Panc1 (cell line): ENCODE results near the gene CEP192. TPM values are rescaled to one million over a fixed set of nuclear protein-coding genes. Genes with fewer than 3 reads are reported as not detected.

Experiments
- ATAC-seq: fragments of 200-7000 bp; cut with Tn5 transposase; 2 replicates; pipeline ENCODE4 v1.9.1; 2020; ENCODE audit warnings: mild to moderate bottlenecking, moderate library complexity
- BruUV-seq: library from RNA; stranded (reverse); fragments of 400-500 nt; replicated peaks from 2 replicates; lab custom pipeline; 2021; lab: Mats Ljungman, UMichigan
- CTCF ChIA-PET: fragments of 300-600 bp; sonication (Branson Sonifier 250); formaldehyde crosslinking; loops from one replicate; lab custom pipeline; 2022; ENCODE audit warnings: antibody characterized with exemption; lab: Charles Lee
- POLR2A ChIA-PET: fragments of 300-600 bp; sonication (Branson Sonifier 250); formaldehyde crosslinking; loops from one replicate; lab custom pipeline; 2022; ENCODE audit warnings: antibody characterized with exemption; lab: Charles Lee
- DNase-seq: peaks from one replicate; pipeline ENCODE4 v3.0.0-alpha.2; 2010; ENCODE audit warnings: low read depth, low spot score
- H3K27ac ChIP-seq: 2 replicates; pipeline ENCODE4 v1.5.1; 2011; ENCODE audit warnings: mild to moderate bottlenecking, low read length, inconsistent platforms
- H3K27me3 ChIP-seq: fragments of 200-500 bp; sonication (Bioruptor generic); 2 replicates; pipeline ENCODE4 v1.6.0; 2014; ENCODE audit warnings: low read length, inconsistent platforms; ENCODE audit not compliant: control insufficient read depth, insufficient read depth
- H3K36me3 ChIP-seq: fragments of 200-500 bp; sonication (Bioruptor generic); 2 replicates; pipeline ENCODE4 v1.5.1; 2014; ENCODE audit warnings: inconsistent platforms, mild to moderate bottlenecking, low read length, moderate library complexity; ENCODE audit not compliant: control insufficient read depth, insufficient read depth
- H3K4me1 ChIP-seq: 2 replicates; pipeline ENCODE4 v1.5.1; 2011; ENCODE audit warnings: inconsistent platforms, mild to moderate bottlenecking, low read length, moderate library complexity; ENCODE audit not compliant: control insufficient read depth, insufficient read depth
- H3K4me3 ChIP-seq, 2 experiments: 2 replicates each; pipeline ENCODE4 v1.5.1; 2011 to 2012; ENCODE audit warnings: low read depth in 2 of 2, low read length in 2 of 2, mild to moderate bottlenecking in 2 of 2, inconsistent platforms in 1 of 2, moderate library complexity in 1 of 2
- H3K9me3 ChIP-seq: fragments of 200-500 bp; sonication (Bioruptor generic); 2 replicates; pipeline ENCODE4 v1.5.1; 2014; ENCODE audit warnings: low read depth, mild to moderate bottlenecking, inconsistent platforms, low read length, moderate library complexity; ENCODE audit not compliant: control insufficient read depth, insufficient read depth
- CTCF ChIP-seq: fragments of 450-650 bp; IDR thresholded peaks from 2 replicates; pipeline ENCODE4 v1.5.1; 2017; ENCODE audit warnings: mild to moderate bottlenecking
- POLR2AphosphoS5 ChIP-seq: IDR thresholded peaks from 2 replicates; pipeline ENCODE4 v1.6.1; 2012; ENCODE audit warnings: mild to moderate bottlenecking, low read depth, low read length, moderate library complexity
- SIN3A ChIP-seq: IDR thresholded peaks from 2 replicates; pipeline ENCODE4 v1.6.1; 2012; ENCODE audit warnings: low read depth, mild to moderate bottlenecking, low read length, moderate library complexity, borderline replicate concordance; ENCODE audit not compliant: insufficient read depth
- TCF7L2 ChIP-seq: IDR thresholded peaks from 2 replicates; pipeline ENCODE4 v1.6.1; 2011; ENCODE audit warnings: mild to moderate bottlenecking, low read depth, low read length, inconsistent platforms
- in situ Hi-C: cut with HindIII; loops from 2 replicates; pipeline ENCODE4 v1.10.0; 2016; ENCODE audit warnings: low sequenced_read_pairs, low pct_unique_long_range_greater_than_20kb
- intact Hi-C: fragments of 100-400 bp; cut with micrococcal nuclease; formaldehyde crosslinking; loops from one replicate; pipeline ENCODE4 v1.10.0; 2022; ENCODE audit not compliant: unreplicated experiment
- total RNA-seq: library from RNA; stranded (reverse); gene quantifications from one replicate; pipeline ENCODE4 v1.2.1, GENCODE V29; 2021; ENCODE audit not compliant: unreplicated experiment
- TF ChIP-seq, protein P1 (sequence below), 2 experiments: IDR thresholded peaks; 2 replicates each; pipeline ENCODE4 v1.6.1; 2011 to 2012; ENCODE audit warnings: low read depth in 2 of 2, control low read depth in 1 of 2, low read length in 1 of 2, mild to moderate bottlenecking in 1 of 2, moderate library complexity in 1 of 2; ENCODE audit not compliant: insufficient read depth in 1 of 2

The CEP192 gene
- total RNA-seq, 1 experiment from 2014 or later: 27.2 TPM

DNA sequence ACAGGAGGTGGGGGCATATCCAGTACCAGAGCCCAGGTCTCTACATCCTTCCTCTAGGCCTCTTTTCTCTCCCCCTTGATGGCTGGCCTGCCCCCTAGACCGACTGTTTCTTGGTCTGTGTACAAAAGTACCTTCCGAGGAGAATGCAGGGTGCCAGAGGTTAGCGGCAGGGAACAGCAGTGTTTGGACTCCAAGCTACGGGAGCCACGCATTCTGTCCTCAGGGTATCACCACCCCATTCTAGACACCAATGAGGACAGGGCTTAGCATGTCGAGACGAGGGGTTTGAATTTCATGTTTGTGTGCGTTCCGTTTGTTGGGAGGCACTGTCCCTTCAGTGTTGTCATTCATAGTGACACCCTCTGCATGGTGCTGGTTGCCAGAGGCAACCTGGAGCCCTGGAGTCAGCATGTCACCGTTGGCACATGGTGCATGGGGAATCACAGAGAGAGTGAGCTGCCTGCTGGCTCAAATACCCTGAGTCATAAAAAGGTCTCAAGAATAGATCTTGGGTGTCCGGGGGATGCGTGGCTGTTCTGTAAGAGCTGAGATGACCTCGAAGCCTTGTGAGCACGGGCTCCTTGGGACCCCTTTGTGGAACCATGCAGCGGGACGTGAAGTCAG lies 170.2 kb downstream of the CEP192 start:
- H3K9me3 ChIP-seq: peaks cover 14% of the 10 kb centered on the region; the same call in 1 of the 2 replicates
- no peaks in the 10 kb centered on the region for H3K36me3 ChIP-seq
- H3K4me1 ChIP-seq: no peaks in the 10 kb centered on the region
- DNase-seq: no peak
- TF ChIP-seq TCF7L2 (no peak), CTCF (no peak), POLR2AphosphoS5 (no peak), SIN3A (no peak)
- TF ChIP-seq, protein P1, sequence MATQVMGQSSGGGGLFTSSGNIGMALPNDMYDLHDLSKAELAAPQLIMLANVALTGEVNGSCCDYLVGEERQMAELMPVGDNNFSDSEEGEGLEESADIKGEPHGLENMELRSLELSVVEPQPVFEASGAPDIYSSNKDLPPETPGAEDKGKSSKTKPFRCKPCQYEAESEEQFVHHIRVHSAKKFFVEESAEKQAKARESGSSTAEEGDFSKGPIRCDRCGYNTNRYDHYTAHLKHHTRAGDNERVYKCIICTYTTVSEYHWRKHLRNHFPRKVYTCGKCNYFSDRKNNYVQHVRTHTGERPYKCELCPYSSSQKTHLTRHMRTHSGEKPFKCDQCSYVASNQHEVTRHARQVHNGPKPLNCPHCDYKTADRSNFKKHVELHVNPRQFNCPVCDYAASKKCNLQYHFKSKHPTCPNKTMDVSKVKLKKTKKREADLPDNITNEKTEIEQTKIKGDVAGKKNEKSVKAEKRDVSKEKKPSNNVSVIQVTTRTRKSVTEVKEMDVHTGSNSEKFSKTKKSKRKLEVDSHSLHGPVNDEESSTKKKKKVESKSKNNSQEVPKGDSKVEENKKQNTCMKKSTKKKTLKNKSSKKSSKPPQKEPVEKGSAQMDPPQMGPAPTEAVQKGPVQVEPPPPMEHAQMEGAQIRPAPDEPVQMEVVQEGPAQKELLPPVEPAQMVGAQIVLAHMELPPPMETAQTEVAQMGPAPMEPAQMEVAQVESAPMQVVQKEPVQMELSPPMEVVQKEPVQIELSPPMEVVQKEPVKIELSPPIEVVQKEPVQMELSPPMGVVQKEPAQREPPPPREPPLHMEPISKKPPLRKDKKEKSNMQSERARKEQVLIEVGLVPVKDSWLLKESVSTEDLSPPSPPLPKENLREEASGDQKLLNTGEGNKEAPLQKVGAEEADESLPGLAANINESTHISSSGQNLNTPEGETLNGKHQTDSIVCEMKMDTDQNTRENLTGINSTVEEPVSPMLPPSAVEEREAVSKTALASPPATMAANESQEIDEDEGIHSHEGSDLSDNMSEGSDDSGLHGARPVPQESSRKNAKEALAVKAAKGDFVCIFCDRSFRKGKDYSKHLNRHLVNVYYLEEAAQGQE (IDR thresholded peaks at IDR 0.05; ENCODE audit: insufficient read depth in 1 of 2, low read depth in 2 of 2, low read length in 1 of 2): no peak
- no peaks in the 10 kb centered on the region for H3K27me3 ChIP-seq
- in situ Hi-C loops: no loop called here
- no peak overlapping the region for H3K4me3 ChIP-seq
- ChIA-PET POLR2A (interaction anchor here (0.6 kb wide), 1 partner anchor 367 kb away, joined by 13 read pairs; no protein-coding TSS in a partner anchor), CTCF (no interaction called here)
- ATAC-seq: no peak
- no peak overlapping the region for H3K27ac ChIP-seq
- no TSS peak for BruUV-seq
- intact Hi-C loops: no loop called here

DNA sequence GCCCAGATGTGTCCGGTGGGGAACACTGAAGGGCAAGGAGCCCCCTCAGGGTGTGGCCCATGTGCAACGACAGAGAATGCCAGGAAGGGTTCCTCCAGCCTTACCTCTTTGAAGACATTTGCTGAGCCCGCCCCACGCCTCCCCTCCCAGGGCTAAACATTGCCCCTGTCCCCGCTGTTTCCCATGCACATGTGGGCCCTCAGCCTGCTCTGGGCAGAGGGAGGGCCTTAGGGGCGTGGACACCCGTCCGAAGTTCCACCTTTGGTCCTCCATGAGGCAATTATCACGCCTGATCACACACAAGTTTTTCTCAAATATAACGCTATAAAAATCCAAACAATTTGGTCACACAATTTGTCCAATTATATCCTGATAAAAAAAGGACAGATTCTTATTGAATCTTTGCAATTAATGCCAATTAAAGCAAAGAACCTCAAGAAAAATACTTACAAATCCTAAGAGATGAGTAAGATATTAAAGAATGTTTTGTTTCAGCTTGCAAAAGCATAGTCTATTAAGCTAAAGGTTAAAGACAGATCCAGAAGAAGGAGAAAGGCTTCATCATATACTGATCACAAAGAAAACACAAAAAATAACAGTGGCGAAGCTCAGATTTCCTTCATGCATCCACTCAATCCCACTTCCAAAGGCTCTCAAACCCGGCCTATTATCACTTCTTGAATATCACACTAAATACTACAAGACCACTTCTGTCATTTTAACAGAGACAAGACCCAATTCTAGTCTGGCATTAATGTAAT lies 172.2 kb downstream of the CEP192 start:
- TF ChIP-seq CTCF (no peak), POLR2AphosphoS5 (no peak), SIN3A (no peak), TCF7L2 (no peak)
- TF ChIP-seq, protein P1 (IDR thresholded peaks at IDR 0.05; ENCODE audit: insufficient read depth in 1 of 2, low read depth in 2 of 2, low read length in 1 of 2): no peak
- Histone ChIP-seq H3K27ac (no peak overlapping the region), H3K9me3 (0 out of 2 replicates have a peak, but pooled peaks cover 3% of the 10 kb centered on the region), H3K4me1 (no peaks in the 10 kb centered on the region), H3K27me3 (no peaks in the 10 kb centered on the region), H3K4me3 (no peak overlapping the region), H3K36me3 (no peaks in the 10 kb centered on the region)
- ChIA-PET CTCF (no interaction called here), POLR2A (no interaction called here)
- ATAC-seq (no peak), DNase-seq (no peak)
- no TSS peak for BruUV-seq
- intact Hi-C loops (no loop called here), in situ Hi-C loops (no loop called here)
